A549 (cell line): ENCODE data around the gene FER1L5.

ENCODE experiments used
- CEBPB ChIP-seq, 2 experiments: fragments of >200 bp in 1 of 2; sonication (Bioruptor Twin) in 1 of 2; formaldehyde crosslinking in 1 of 2; IDR thresholded peaks; 2 replicates each; pipeline ENCODE4 v1.6.1; 2012 to 2016
- CTCF ChIP-seq: fragments of >200 bp; sonication (Bioruptor Twin); formaldehyde crosslinking; IDR thresholded peaks from 3 replicates; pipeline ENCODE4 v1.5.1; 2016
- GATA3 ChIP-seq: IDR thresholded peaks from 2 replicates; pipeline ENCODE4 v1.6.1; 2012; ENCODE audit warnings: borderline replicate concordance

DNA sequence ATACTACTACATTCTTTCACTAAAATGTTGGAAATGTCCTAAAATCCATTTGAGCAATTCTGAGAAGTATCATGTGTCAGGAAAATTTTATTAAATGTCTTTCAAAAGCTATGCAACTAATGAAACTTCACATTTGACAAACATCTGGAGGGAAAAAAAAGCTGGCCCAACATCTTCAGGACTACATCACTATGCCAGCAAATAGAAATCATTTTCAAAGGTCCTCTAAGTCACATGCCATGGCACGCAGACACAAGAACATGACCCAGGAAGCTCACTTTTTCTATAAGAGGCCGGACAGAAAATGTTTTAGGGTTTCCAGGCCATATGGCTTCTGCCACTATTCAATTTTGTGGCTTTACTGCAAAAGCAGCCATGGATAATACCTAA lies 16.0 kb upstream of the FER1L5 start:
- no peak for TF ChIP-seq CTCF
- TF ChIP-seq GATA3: no peak
- TF ChIP-seq CEBPB (IDR thresholded peaks at IDR 0.05): no peak
